ENCODE data around the gene SYNGR3. TPM values are rescaled to one million over a fixed set of nuclear protein-coding genes. Genes with fewer than 3 reads are reported as not detected.

The SYNGR3 gene
- total and polyA plus RNA-seq, 2 donors (not counting 1 experiment from before 2014, with no cell fraction given): 1.8 TPM

DNA sequence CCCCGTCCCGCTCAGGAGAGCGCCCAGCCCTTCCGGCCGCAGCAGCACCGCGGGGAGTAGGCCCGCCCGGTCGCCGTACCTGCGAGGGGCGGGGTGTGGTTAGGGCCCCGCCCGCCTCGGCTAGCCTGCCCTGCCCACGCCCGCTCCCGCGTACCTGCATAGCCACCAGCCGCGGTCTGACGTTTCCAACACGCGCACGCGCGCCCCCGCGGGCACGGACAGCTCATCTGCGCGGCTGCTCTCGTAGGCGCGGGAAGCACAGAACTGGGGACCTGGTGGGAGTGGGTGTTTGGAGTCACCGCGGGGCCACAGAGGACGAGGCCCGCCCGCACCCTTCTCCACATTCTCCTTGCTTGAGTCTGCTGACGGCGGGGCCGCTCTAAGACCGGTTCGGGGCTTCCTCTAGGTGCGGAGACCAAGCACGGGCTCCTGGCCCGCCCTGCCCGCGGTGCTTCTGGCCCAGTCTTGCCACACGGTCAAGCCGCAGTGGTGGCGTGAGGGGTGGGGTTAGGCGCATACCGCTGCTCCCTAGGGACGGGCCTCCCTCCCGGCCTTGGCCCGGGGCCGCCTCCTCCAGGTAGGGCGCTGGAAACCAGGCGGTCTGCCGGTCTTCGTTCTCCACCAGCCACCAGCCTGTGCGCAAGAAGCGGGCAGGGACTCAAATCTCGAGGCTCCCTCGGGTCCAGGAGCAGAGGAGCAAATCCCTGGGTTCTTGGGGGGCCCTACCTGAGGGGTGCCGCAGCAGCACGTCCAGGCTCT lies 10.3 kb upstream of the SYNGR3 start:
- H3K27ac ChIP-seq (ENCODE audit: insufficient read depth, low read length): no peak overlapping the region
- peaks cover 37% of the 10 kb centered on the region for H3K36me3 ChIP-seq (ENCODE audit: control insufficient read depth, insufficient read depth, low read length)
- TF ChIP-seq EZH2 (IDR thresholded peaks at IDR 0.05; ENCODE audit: low read length, missing control alignments): no peak
- TF ChIP-seq, protein P1, sequence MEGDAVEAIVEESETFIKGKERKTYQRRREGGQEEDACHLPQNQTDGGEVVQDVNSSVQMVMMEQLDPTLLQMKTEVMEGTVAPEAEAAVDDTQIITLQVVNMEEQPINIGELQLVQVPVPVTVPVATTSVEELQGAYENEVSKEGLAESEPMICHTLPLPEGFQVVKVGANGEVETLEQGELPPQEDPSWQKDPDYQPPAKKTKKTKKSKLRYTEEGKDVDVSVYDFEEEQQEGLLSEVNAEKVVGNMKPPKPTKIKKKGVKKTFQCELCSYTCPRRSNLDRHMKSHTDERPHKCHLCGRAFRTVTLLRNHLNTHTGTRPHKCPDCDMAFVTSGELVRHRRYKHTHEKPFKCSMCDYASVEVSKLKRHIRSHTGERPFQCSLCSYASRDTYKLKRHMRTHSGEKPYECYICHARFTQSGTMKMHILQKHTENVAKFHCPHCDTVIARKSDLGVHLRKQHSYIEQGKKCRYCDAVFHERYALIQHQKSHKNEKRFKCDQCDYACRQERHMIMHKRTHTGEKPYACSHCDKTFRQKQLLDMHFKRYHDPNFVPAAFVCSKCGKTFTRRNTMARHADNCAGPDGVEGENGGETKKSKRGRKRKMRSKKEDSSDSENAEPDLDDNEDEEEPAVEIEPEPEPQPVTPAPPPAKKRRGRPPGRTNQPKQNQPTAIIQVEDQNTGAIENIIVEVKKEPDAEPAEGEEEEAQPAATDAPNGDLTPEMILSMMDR (conservative IDR thresholded peaks at IDR 0.05 in 1 of 2, IDR thresholded peaks at IDR 0.05 in 1 of 2; ENCODE audit: low read depth in 1 of 2, low read length in 2 of 2): no peak

DNA sequence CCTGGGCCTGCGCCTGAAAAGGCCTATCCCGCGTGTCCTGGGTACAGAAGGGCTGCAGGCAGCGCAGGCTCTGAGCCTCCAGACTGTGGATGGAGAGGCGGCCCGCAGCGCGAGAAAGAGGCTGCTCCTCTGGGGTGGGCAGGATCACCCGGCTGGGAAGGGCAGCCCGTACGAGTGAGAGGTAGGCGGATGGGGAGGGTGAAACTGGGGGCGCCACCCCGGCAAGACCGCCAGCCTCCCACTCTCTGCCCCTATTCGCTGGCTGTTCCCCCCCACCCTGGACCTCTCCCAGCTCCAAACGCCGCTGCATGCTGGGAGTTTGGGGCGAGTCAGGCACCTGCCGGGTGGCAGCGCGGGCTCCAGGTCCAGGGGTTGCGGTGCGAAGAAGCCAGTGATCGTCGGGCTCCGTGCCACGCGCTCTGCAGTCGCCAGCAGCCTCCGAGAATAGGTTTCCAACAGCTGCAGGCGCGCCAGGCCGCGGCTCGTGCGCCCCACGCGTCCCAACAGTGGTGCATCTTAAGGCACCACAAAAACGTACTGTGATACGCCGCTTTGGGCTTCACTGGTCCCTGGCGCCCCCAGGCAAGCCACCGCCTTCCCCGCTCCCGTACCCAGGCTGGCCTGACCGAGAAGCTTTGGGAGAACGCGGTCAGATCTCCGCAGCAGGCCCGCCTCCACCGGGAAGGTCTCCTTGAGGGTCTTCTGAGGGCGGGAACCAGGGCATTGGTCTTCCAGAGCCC lies 9.6 kb upstream of the SYNGR3 start:
- Histone ChIP-seq H4K20me1 (ENCODE audit: control insufficient read depth, extremely low read depth, insufficient read depth, low read length) (no peaks in the 10 kb centered on the region), H3K27ac (ENCODE audit: insufficient read depth, low read length) (no peak overlapping the region), H3K4me2 (ENCODE audit: extremely low read depth, insufficient read depth, low read length) (no peak overlapping the region), H3K9me3 (ENCODE audit: control insufficient read depth, insufficient read depth, low read depth, low read length) (no peaks in the 10 kb centered on the region), H3K27me3 (ENCODE audit: control insufficient read depth, insufficient read depth, low read length) (peaks cover 19% of the 10 kb centered on the region), H3K4me1 (ENCODE audit: control insufficient read depth, extremely low read depth, insufficient read depth, low read length) (peaks cover 6% of the 10 kb centered on the region), H3K36me3 (ENCODE audit: control insufficient read depth, insufficient read depth, low read length) (peaks cover 31% of the 10 kb centered on the region), H3K79me2 (ENCODE audit: control insufficient read depth, insufficient read depth, low read length) (peaks cover 5% of the 10 kb centered on the region), H2AFZ (ENCODE audit: low read length) (no peak overlapping the region), H3K4me3 (replicated peaks in 1 of 4; ENCODE audit: control extremely low read depth in 1 of 4, insufficient read depth in 1 of 4, low read depth in 3 of 4, low read length in 4 of 4) (no peak overlapping the region), H3K9ac (ENCODE audit: insufficient read depth, low read length) (no peak overlapping the region)
- DNase-seq (ENCODE audit: low read depth in 2 of 2): no peak
- peak; percentile 71 for TF ChIP-seq EZH2 (IDR thresholded peaks at IDR 0.05; ENCODE audit: low read length, missing control alignments)
- TF ChIP-seq, protein P1 (conservative IDR thresholded peaks at IDR 0.05 in 1 of 2, IDR thresholded peaks at IDR 0.05 in 1 of 2; ENCODE audit: low read depth in 1 of 2, low read length in 2 of 2): no peak

More for the DNA sequence above, 10.3 kb upstream of the SYNGR3 start:
- DNase-seq (ENCODE audit: low read depth in 2 of 2): no peak
- H3K79me2 ChIP-seq (ENCODE audit: control insufficient read depth, insufficient read depth, low read length): no peaks in the 10 kb centered on the region
- H4K20me1 ChIP-seq (ENCODE audit: control insufficient read depth, extremely low read depth, insufficient read depth, low read length): no peaks in the 10 kb centered on the region
- no peak overlapping the region for H3K4me3 ChIP-seq (replicated peaks in 1 of 4; ENCODE audit: control extremely low read depth in 1 of 4, insufficient read depth in 1 of 4, low read depth in 3 of 4, low read length in 4 of 4)
- H3K9me3 ChIP-seq (ENCODE audit: control insufficient read depth, insufficient read depth, low read depth, low read length): no peaks in the 10 kb centered on the region
- H2AFZ ChIP-seq (ENCODE audit: low read length): no peak overlapping the region
- no peaks in the 10 kb centered on the region for H3K4me1 ChIP-seq (ENCODE audit: control insufficient read depth, extremely low read depth, insufficient read depth, low read length)
- H3K27me3 ChIP-seq (ENCODE audit: control insufficient read depth, insufficient read depth, low read length): peaks cover 19% of the 10 kb centered on the region
- no peak overlapping the region for H3K9ac ChIP-seq (ENCODE audit: insufficient read depth, low read length)
- no peak overlapping the region for H3K4me2 ChIP-seq (ENCODE audit: extremely low read depth, insufficient read depth, low read length)

DNA sequence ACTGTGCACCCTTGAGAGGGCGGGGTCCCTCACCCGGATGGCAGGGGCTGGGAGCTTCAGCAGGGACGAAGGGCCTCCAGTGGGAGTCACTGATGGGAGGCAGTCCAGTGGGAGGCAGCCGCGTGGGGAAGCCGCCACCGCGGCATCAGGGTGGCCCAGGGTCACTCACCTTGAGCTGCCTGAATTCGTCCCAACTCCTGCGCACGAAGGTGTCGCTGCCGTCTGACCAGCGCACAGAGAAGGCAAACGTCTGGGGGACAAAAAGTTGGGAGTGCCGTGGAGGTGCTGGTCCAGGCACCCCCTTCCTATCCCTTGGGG lies 9.0 kb upstream of the SYNGR3 start:
- peaks cover 9% of the 10 kb centered on the region for H3K4me1 ChIP-seq (ENCODE audit: control insufficient read depth, extremely low read depth, insufficient read depth, low read length)
- no peak overlapping the region for H3K4me2 ChIP-seq (ENCODE audit: extremely low read depth, insufficient read depth, low read length)
- no peak overlapping the region for H3K27ac ChIP-seq (ENCODE audit: insufficient read depth, low read length)
- no peaks in the 10 kb centered on the region for H4K20me1 ChIP-seq (ENCODE audit: control insufficient read depth, extremely low read depth, insufficient read depth, low read length)
- peaks cover 28% of the 10 kb centered on the region for H3K36me3 ChIP-seq (ENCODE audit: control insufficient read depth, insufficient read depth, low read length)
- no peak for TF ChIP-seq EZH2 (IDR thresholded peaks at IDR 0.05; ENCODE audit: low read length, missing control alignments)
- TF ChIP-seq, protein P1 (conservative IDR thresholded peaks at IDR 0.05 in 1 of 2, IDR thresholded peaks at IDR 0.05 in 1 of 2; ENCODE audit: low read depth in 1 of 2, low read length in 2 of 2): no peak
- H2AFZ ChIP-seq (ENCODE audit: low read length): no peak overlapping the region
- H3K9ac ChIP-seq (ENCODE audit: insufficient read depth, low read length): no peak overlapping the region
- H3K79me2 ChIP-seq (ENCODE audit: control insufficient read depth, insufficient read depth, low read length): peaks cover 8% of the 10 kb centered on the region
- H3K9me3 ChIP-seq (ENCODE audit: control insufficient read depth, insufficient read depth, low read depth, low read length): no peaks in the 10 kb centered on the region
- H3K4me3 ChIP-seq (replicated peaks in 1 of 4; ENCODE audit: control extremely low read depth in 1 of 4, insufficient read depth in 1 of 4, low read depth in 3 of 4, low read length in 4 of 4): no peak overlapping the region
- DNase-seq (ENCODE audit: low read depth in 2 of 2): no peak
- H3K27me3 ChIP-seq (ENCODE audit: control insufficient read depth, insufficient read depth, low read length): peaks cover 19% of the 10 kb centered on the region

All from fibroblast of lung (primary cell).